Neural cell (in vitro differentiated cells): ENCODE results near the gene CUBN. TPM values are rescaled to one million over a fixed set of nuclear protein-coding genes. Genes with fewer than 3 reads are reported as not detected.

Experiments
- H2AFZ ChIP-seq: fragments of 200-600, 300-800 bp; sonication (generic), shearing (Covaris generic); 2 replicates; pipeline ENCODE4 v1.6.0; 2014; ENCODE audit warnings: low read depth, mild to moderate bottlenecking, antibody characterized with exemption, low read length, moderate library complexity
- H3F3A ChIP-seq: fragments of 200-600 bp; shearing (Covaris generic); 2 replicates; pipeline ENCODE4 v1.6.1; 2016; ENCODE audit warnings: mild to moderate bottlenecking, moderate library complexity, mixed read lengths, antibody characterized with exemption, low read length; ENCODE audit not compliant: insufficient read depth, poor library complexity, severe bottlenecking
- H3K27ac ChIP-seq: fragments of 200-600, 300-800 bp; sonication (generic), shearing (Covaris generic); 2 replicates; pipeline ENCODE4 v1.5.1; 2014; ENCODE audit warnings: mild to moderate bottlenecking, low read length, moderate library complexity
- H3K27me3 ChIP-seq: fragments of 300-800, 200-600 bp; sonication (generic), shearing (Covaris generic); 2 replicates; pipeline ENCODE4 v1.6.0; 2014; ENCODE audit warnings: mild to moderate bottlenecking, low read depth, low read length, moderate library complexity; ENCODE audit not compliant: insufficient read depth
- H3K36me3 ChIP-seq: fragments of 300-800, 200-600 bp; sonication (generic), shearing (Covaris generic); 2 replicates; pipeline ENCODE4 v1.5.1; 2014; ENCODE audit warnings: mild to moderate bottlenecking, antibody characterized with exemption, low read length, moderate library complexity; ENCODE audit not compliant: insufficient read depth
- H3K4me2 ChIP-seq: fragments of 300-800, 200-600 bp; sonication (generic), shearing (Covaris generic); 2 replicates; pipeline ENCODE4 v1.6.0; 2014; ENCODE audit warnings: mild to moderate bottlenecking, low read length
- H3K4me3 ChIP-seq: fragments of 300-800, 200-600 bp; sonication (generic), shearing (Covaris generic); 2 replicates; pipeline ENCODE4 v1.5.1; 2014; ENCODE audit warnings: mild to moderate bottlenecking, low read length, moderate library complexity
- H3K79me2 ChIP-seq: fragments of 200-600 bp; shearing (Covaris generic); replicated peaks from 2 replicates; pipeline ENCODE4 v1.6.0; 2014; ENCODE audit warnings: mild to moderate bottlenecking, low read length, moderate library complexity; ENCODE audit not compliant: insufficient read depth
- H3K9ac ChIP-seq: fragments of 300-800, 200-600 bp; sonication (generic), shearing (Covaris generic); 2 replicates; pipeline ENCODE4 v1.6.1; 2016; ENCODE audit warnings: mild to moderate bottlenecking, low read length, mixed read lengths
- H3K9me2 ChIP-seq: fragments of 200-600 bp; shearing (Covaris generic); 2 replicates; pipeline ENCODE4 v1.6.1; 2016; ENCODE audit warnings: mild to moderate bottlenecking, low read length, mixed read lengths; ENCODE audit not compliant: insufficient read depth
- H3K9me3 ChIP-seq: fragments of 200-600, 300-800 bp; sonication (generic), shearing (Covaris generic); 2 replicates; pipeline ENCODE4 v1.6.1; 2016; ENCODE audit warnings: mild to moderate bottlenecking, mixed run types, low read length, moderate library complexity, mixed read lengths
- H4K20me1 ChIP-seq: fragments of 200-600 bp; shearing (Covaris generic); 2 replicates; pipeline ENCODE4 v1.6.1; 2016; ENCODE audit warnings: mild to moderate bottlenecking, mixed run types; ENCODE audit not compliant: insufficient read depth
- EP300 ChIP-seq: fragments of 450-650 bp; conservative IDR thresholded peaks from 2 replicates; pipeline ENCODE4 v1.6.1; 2014; ENCODE audit warnings: antibody characterized with exemption, mild to moderate bottlenecking, moderate library complexity; ENCODE audit not compliant: poor library complexity, severe bottlenecking
- EZH2 ChIP-seq: fragments of 200-600, 300-800 bp; shearing (Covaris generic), sonication (generic); IDR thresholded peaks from 2 replicates; pipeline ENCODE4 v1.6.1; 2014; ENCODE audit warnings: antibody characterized with exemption, low read length, borderline replicate concordance, mild to moderate bottlenecking; ENCODE audit not compliant: insufficient read depth, poor library complexity, severe bottlenecking
- MXI1 ChIP-seq: fragments of 450-650 bp; conservative IDR thresholded peaks from 2 replicates; pipeline ENCODE4 v1.6.1; 2014; ENCODE audit warnings: antibody characterized with exemption, mild to moderate bottlenecking; ENCODE audit not compliant: poor library complexity, severe bottlenecking
- POLR2AphosphoS5 ChIP-seq: IDR thresholded peaks from 2 replicates; pipeline ENCODE4 v1.6.1; 2012
- RAD21 ChIP-seq: fragments of 450-650 bp; conservative IDR thresholded peaks from 2 replicates; pipeline ENCODE4 v1.6.1; 2014; ENCODE audit warnings: antibody characterized with exemption, mild to moderate bottlenecking, moderate library complexity
- SMC3 ChIP-seq: fragments of 450-650 bp; conservative IDR thresholded peaks from 2 replicates; pipeline ENCODE4 v1.6.1; 2014; ENCODE audit warnings: antibody characterized with exemption, mild to moderate bottlenecking, moderate library complexity; ENCODE audit not compliant: poor library complexity
- TAF1 ChIP-seq: IDR thresholded peaks from 2 replicates; pipeline ENCODE4 v1.6.1; 2012; ENCODE audit warnings: low read depth
- polyA plus RNA-seq: library from polyadenylated mRNA; depleted of rRNA; stranded (reverse); fragments of >200 nt; gene quantifications from 2 replicates; pipeline ENCODE4 v1.2.3, GENCODE V29; 2014
- TF ChIP-seq, protein P1 (sequence below): fragments of 450-650 bp; IDR thresholded peaks from 2 replicates; pipeline ENCODE4 v1.5.1; 2014; ENCODE audit warnings: antibody characterized with exemption, mild to moderate bottlenecking, moderate library complexity; ENCODE audit not compliant: poor library complexity, severe bottlenecking
- TF ChIP-seq, protein P2 (sequence below): IDR thresholded peaks from 2 replicates; pipeline ENCODE4 v1.6.1; 2012; ENCODE audit warnings: borderline replicate concordance

The CUBN gene
- polyA plus RNA-seq, 1 donor from 2014 or later, result 7.1 TPM

DNA sequence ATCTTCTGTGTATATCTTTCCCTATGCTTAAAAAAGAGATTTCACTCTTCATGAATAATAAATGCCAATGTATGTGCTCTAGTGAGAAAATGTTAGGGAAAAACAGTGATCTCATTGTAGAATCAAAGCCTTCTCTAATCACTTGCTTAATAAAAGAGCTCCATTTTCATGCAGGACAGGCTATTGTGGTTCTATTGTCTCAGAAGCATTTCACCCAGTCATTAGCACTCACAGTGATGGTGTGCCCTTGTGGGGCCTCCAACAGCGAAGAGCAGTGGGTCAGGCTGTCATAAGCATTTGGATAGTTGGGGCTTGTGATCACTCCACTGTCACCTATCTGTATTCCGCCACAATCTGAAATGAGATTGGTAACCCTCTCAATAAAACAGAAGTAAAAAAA, 228.5 kb downstream of the CUBN start:
- Histone ChIP-seq H3K27me3 (no peaks in the 10 kb centered on the region), H2AFZ (no peak overlapping the region), H3K36me3 (no peaks in the 10 kb centered on the region), H3K79me2 (no peaks in the 10 kb centered on the region), H3K27ac (no peak overlapping the region), H3K4me3 (no peak overlapping the region), H3F3A (no peaks in the 10 kb centered on the region), H4K20me1 (no peaks in the 10 kb centered on the region), H3K9me2 (no peaks in the 10 kb centered on the region), H3K9ac (no peak overlapping the region), H3K9me3 (peaks cover 4% of the 10 kb centered on the region), H3K4me2 (no peak overlapping the region)
- no peak for TF ChIP-seq TAF1
- no peak for TF ChIP-seq EZH2
- TF ChIP-seq POLR2AphosphoS5, result no peak

DNA sequence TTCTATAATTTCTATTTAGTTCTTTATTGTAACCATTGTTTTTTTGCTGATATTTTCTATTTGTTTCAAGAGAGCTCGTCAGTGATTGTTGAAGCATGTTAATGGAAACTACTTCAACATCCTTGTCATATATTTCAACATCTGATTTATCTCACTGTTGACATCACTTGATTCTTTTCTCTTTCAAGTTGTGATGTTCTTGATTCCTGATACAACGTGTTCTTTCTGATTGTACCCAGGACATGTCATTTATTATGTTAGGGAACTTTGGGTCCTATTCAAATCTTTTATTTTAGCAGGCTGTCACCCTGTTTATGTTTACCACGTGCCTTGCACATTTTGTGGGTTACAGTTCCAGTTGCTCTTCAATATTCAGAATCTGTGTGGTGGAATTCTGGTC, 232.6 kb downstream of the CUBN start:
- H3K4me3 ChIP-seq, result no peak overlapping the region
- no peaks in the 10 kb centered on the region for H3K36me3 ChIP-seq
- H3F3A ChIP-seq, result no peaks in the 10 kb centered on the region
- H3K79me2 ChIP-seq, result no peaks in the 10 kb centered on the region
- H3K9ac ChIP-seq, result no peak overlapping the region
- no peak overlapping the region for H3K27ac ChIP-seq
- TF ChIP-seq EZH2 (no peak), SMC3 (no peak), EP300 (no peak), MXI1 (no peak), POLR2AphosphoS5 (no peak), TAF1 (no peak), RAD21 (no peak)
- TF ChIP-seq, protein P1, sequence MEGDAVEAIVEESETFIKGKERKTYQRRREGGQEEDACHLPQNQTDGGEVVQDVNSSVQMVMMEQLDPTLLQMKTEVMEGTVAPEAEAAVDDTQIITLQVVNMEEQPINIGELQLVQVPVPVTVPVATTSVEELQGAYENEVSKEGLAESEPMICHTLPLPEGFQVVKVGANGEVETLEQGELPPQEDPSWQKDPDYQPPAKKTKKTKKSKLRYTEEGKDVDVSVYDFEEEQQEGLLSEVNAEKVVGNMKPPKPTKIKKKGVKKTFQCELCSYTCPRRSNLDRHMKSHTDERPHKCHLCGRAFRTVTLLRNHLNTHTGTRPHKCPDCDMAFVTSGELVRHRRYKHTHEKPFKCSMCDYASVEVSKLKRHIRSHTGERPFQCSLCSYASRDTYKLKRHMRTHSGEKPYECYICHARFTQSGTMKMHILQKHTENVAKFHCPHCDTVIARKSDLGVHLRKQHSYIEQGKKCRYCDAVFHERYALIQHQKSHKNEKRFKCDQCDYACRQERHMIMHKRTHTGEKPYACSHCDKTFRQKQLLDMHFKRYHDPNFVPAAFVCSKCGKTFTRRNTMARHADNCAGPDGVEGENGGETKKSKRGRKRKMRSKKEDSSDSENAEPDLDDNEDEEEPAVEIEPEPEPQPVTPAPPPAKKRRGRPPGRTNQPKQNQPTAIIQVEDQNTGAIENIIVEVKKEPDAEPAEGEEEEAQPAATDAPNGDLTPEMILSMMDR, result no peak
- TF ChIP-seq, protein P2, sequence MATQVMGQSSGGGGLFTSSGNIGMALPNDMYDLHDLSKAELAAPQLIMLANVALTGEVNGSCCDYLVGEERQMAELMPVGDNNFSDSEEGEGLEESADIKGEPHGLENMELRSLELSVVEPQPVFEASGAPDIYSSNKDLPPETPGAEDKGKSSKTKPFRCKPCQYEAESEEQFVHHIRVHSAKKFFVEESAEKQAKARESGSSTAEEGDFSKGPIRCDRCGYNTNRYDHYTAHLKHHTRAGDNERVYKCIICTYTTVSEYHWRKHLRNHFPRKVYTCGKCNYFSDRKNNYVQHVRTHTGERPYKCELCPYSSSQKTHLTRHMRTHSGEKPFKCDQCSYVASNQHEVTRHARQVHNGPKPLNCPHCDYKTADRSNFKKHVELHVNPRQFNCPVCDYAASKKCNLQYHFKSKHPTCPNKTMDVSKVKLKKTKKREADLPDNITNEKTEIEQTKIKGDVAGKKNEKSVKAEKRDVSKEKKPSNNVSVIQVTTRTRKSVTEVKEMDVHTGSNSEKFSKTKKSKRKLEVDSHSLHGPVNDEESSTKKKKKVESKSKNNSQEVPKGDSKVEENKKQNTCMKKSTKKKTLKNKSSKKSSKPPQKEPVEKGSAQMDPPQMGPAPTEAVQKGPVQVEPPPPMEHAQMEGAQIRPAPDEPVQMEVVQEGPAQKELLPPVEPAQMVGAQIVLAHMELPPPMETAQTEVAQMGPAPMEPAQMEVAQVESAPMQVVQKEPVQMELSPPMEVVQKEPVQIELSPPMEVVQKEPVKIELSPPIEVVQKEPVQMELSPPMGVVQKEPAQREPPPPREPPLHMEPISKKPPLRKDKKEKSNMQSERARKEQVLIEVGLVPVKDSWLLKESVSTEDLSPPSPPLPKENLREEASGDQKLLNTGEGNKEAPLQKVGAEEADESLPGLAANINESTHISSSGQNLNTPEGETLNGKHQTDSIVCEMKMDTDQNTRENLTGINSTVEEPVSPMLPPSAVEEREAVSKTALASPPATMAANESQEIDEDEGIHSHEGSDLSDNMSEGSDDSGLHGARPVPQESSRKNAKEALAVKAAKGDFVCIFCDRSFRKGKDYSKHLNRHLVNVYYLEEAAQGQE, result no peak
- H3K9me3 ChIP-seq, result peaks cover 4% of the 10 kb centered on the region
- no peak overlapping the region for H3K4me2 ChIP-seq
- no peaks in the 10 kb centered on the region for H3K9me2 ChIP-seq
- H3K27me3 ChIP-seq, result no peaks in the 10 kb centered on the region
- H2AFZ ChIP-seq, result no peak overlapping the region
- H4K20me1 ChIP-seq, result no peaks in the 10 kb centered on the region

DNA sequence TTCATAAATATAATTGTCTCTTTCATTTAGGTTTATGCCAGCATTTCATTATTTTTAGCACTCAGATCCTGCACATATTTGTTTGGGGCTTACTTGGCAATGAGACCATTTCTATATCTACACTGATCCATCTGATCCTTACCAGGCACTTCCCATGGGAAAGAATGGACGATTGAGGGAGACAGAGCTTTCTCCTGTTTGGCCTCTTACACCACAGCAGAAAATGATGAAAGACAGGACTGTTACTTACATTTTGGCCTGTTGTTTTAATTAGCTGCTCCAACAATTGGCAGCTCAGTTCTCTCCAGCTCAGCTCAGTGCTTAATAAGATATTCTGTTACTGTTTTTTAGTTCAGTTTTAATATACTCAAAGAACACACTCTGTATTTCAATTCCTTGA, 234.8 kb downstream of the CUBN start:
- Histone ChIP-seq H3K27ac (no peak overlapping the region), H3K36me3 (no peaks in the 10 kb centered on the region), H3K9ac (no peak overlapping the region), H3F3A (no peaks in the 10 kb centered on the region), H3K9me3 (peaks cover 4% of the 10 kb centered on the region), H3K27me3 (no peaks in the 10 kb centered on the region), H4K20me1 (no peaks in the 10 kb centered on the region), H3K79me2 (no peaks in the 10 kb centered on the region), H2AFZ (no peak overlapping the region), H3K9me2 (no peaks in the 10 kb centered on the region), H3K4me3 (no peak overlapping the region), H3K4me2 (no peak overlapping the region)
- TF ChIP-seq EZH2 (no peak), RAD21 (no peak), POLR2AphosphoS5 (no peak)
